ENCODE results near the gene ITIH3.
"Not testable (repeated sequence)": the region's sequence is repeated elsewhere in the genome, so short reads cannot be mapped to it uniquely, and the experiment has no call there.

GRCh38 chr3:52776486-52776885 is 18.1 kb upstream of the ITIH3 start:
- not testable (repeated sequence) for TF ChIP-seq CTCF (conservative IDR thresholded peaks at IDR 0.05); ZFX (IDR thresholded peaks at IDR 0.05)

All from C4-2B (cell line).